ENCODE measurements around the gene CACTIN. TPM values are rescaled to one million over a fixed set of nuclear protein-coding genes. Genes with fewer than 3 reads are reported as not detected.

The CACTIN gene
- polyA plus RNA-seq, 1 of the 3 experiments (the other 2 are of a cell fraction): 36.4 TPM

DNA sequence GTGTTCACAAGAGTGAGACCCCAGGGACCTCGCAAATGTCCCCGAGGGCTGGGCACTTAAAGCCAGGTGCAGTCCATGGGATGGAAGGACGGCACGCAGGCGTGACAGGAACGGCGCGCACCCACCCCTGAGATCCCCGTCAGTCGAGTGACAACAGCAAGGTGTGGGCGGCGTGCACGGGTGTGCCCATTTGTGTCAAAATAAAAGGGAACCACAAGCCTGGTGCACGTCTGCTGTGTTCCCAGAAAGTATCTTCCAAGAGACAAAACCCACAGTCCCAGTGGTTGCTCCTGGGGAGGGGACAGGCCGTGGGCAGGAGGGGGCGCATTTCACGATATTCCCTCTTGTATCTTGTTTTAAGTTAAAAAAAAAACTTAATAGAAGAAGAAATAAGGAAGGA is 15.7 kb upstream of the CACTIN start:
- Histone ChIP-seq H3K9me3 (no peaks in the 10 kb centered on the region), H3K9ac (no peak overlapping the region), H3F3A (replicated peaks; ENCODE audit: insufficient read depth) (no peaks in the 10 kb centered on the region), H3K27ac (ENCODE audit: low read depth in 2 of 2, low read length in 1 of 2) (no peak overlapping the region), H4K20me1 (ENCODE audit: insufficient read depth) (no peaks in the 10 kb centered on the region), H3K4me2 (no peak overlapping the region), H2AFZ (ENCODE audit: low read depth) (no peak overlapping the region), H3K79me2 (ENCODE audit: insufficient read depth) (no peaks in the 10 kb centered on the region), H3K4me1 (ENCODE audit: control insufficient read depth in 1 of 2, insufficient read depth in 2 of 2, low read depth in 1 of 2, low read length in 1 of 2) (no peaks in the 10 kb centered on the region), H3K36me3 (replicated peaks in 1 of 2; ENCODE audit: control insufficient read depth in 1 of 2, insufficient read depth in 2 of 2, low read length in 1 of 2) (peaks cover 0 to 22% of the 10 kb centered on the region in 2 experiments), H3K9me2 (no peaks in the 10 kb centered on the region), H3K27me3 (ENCODE audit: insufficient read depth) (no peaks in the 10 kb centered on the region), H3K4me3 (ENCODE audit: low read depth in 2 of 2, low read length in 1 of 2) (no peak overlapping the region)
- TF ChIP-seq FOSL2 (IDR thresholded peaks at IDR 0.05; ENCODE audit: borderline replicate concordance, low read depth): no peak
- TF ChIP-seq GABPA (IDR thresholded peaks at IDR 0.05; ENCODE audit: low read depth): no peak
- TF ChIP-seq SIN3A (IDR thresholded peaks at IDR 0.05; ENCODE audit: borderline replicate concordance, low read depth, low read length): no peak
- no peak for TF ChIP-seq TEAD4 (IDR thresholded peaks at IDR 0.05; ENCODE audit: borderline replicate concordance, insufficient read depth)
- TF ChIP-seq POLR2AphosphoS5 (IDR thresholded peaks at IDR 0.05; ENCODE audit: low read depth, low read length): no peak
- no peak for TF ChIP-seq TCF12 (IDR thresholded peaks at IDR 0.05)
- TF ChIP-seq, protein P1, sequence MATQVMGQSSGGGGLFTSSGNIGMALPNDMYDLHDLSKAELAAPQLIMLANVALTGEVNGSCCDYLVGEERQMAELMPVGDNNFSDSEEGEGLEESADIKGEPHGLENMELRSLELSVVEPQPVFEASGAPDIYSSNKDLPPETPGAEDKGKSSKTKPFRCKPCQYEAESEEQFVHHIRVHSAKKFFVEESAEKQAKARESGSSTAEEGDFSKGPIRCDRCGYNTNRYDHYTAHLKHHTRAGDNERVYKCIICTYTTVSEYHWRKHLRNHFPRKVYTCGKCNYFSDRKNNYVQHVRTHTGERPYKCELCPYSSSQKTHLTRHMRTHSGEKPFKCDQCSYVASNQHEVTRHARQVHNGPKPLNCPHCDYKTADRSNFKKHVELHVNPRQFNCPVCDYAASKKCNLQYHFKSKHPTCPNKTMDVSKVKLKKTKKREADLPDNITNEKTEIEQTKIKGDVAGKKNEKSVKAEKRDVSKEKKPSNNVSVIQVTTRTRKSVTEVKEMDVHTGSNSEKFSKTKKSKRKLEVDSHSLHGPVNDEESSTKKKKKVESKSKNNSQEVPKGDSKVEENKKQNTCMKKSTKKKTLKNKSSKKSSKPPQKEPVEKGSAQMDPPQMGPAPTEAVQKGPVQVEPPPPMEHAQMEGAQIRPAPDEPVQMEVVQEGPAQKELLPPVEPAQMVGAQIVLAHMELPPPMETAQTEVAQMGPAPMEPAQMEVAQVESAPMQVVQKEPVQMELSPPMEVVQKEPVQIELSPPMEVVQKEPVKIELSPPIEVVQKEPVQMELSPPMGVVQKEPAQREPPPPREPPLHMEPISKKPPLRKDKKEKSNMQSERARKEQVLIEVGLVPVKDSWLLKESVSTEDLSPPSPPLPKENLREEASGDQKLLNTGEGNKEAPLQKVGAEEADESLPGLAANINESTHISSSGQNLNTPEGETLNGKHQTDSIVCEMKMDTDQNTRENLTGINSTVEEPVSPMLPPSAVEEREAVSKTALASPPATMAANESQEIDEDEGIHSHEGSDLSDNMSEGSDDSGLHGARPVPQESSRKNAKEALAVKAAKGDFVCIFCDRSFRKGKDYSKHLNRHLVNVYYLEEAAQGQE (IDR thresholded peaks at IDR 0.05; ENCODE audit: low read depth, low read length): no peak
- TF ChIP-seq YY1 (IDR thresholded peaks at IDR 0.05; ENCODE audit: low read depth): no peak
- no peak for TF ChIP-seq MEF2A (IDR thresholded peaks at IDR 0.05; ENCODE audit: borderline replicate concordance, low read depth)
- no peak for TF ChIP-seq RAD21 (IDR thresholded peaks at IDR 0.05; ENCODE audit: low read length)
- TF ChIP-seq SMC3 (IDR thresholded peaks at IDR 0.05; ENCODE audit: low read depth, low read length): no peak
- no peak for TF ChIP-seq NRF1 (IDR thresholded peaks at IDR 0.05; ENCODE audit: low read depth, low read length)
- no peak for TF ChIP-seq EZH2phosphoT487 (IDR thresholded peaks at IDR 0.05; ENCODE audit: borderline replicate concordance, low read depth)
- no peak for TF ChIP-seq RXRA (IDR thresholded peaks at IDR 0.05; ENCODE audit: borderline replicate concordance, low read depth)
- TF ChIP-seq RCOR1 (IDR thresholded peaks at IDR 0.05; ENCODE audit: low read length): no peak
- TF ChIP-seq, protein P2, sequence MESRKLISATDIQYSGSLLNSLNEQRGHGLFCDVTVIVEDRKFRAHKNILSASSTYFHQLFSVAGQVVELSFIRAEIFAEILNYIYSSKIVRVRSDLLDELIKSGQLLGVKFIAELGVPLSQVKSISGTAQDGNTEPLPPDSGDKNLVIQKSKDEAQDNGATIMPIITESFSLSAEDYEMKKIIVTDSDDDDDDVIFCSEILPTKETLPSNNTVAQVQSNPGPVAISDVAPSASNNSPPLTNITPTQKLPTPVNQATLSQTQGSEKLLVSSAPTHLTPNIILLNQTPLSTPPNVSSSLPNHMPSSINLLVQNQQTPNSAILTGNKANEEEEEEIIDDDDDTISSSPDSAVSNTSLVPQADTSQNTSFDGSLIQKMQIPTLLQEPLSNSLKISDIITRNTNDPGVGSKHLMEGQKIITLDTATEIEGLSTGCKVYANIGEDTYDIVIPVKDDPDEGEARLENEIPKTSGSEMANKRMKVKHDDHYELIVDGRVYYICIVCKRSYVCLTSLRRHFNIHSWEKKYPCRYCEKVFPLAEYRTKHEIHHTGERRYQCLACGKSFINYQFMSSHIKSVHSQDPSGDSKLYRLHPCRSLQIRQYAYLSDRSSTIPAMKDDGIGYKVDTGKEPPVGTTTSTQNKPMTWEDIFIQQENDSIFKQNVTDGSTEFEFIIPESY (IDR thresholded peaks at IDR 0.05; ENCODE audit: borderline replicate concordance, low read depth): no peak
- TF ChIP-seq FOXJ3 (CRISPR knock-in tag; IDR thresholded peaks at IDR 0.05): no peak
- TF ChIP-seq FOXM1 (IDR thresholded peaks at IDR 0.05; ENCODE audit: low read depth): no peak
- TF ChIP-seq, protein P3, sequence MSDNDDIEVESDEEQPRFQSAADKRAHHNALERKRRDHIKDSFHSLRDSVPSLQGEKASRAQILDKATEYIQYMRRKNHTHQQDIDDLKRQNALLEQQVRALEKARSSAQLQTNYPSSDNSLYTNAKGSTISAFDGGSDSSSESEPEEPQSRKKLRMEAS (IDR thresholded peaks at IDR 0.05; ENCODE audit: low read depth): no peak
- TF ChIP-seq, protein P4, sequence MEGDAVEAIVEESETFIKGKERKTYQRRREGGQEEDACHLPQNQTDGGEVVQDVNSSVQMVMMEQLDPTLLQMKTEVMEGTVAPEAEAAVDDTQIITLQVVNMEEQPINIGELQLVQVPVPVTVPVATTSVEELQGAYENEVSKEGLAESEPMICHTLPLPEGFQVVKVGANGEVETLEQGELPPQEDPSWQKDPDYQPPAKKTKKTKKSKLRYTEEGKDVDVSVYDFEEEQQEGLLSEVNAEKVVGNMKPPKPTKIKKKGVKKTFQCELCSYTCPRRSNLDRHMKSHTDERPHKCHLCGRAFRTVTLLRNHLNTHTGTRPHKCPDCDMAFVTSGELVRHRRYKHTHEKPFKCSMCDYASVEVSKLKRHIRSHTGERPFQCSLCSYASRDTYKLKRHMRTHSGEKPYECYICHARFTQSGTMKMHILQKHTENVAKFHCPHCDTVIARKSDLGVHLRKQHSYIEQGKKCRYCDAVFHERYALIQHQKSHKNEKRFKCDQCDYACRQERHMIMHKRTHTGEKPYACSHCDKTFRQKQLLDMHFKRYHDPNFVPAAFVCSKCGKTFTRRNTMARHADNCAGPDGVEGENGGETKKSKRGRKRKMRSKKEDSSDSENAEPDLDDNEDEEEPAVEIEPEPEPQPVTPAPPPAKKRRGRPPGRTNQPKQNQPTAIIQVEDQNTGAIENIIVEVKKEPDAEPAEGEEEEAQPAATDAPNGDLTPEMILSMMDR (IDR thresholded peaks at IDR 0.05): no peak
- 92% methylated on average over 15 of the region's 17 CpGs for WGBS (ENCODE audit: low lambda C conversion rate)
- ChIA-PET CTCF (interaction anchor here (0.6 to 0.7 kb wide), 2 partner anchors 24 to 656 kb away, joined by 3 read pairs; no protein-coding TSS in a partner anchor), POLR2A (no interaction called here)
- no peak for DNase-seq
